K562 (cell line): ENCODE data around the gene FNDC4. TPM values are rescaled to one million over a fixed set of nuclear protein-coding genes. Genes with fewer than 3 reads are reported as not detected.

Experiments
- ATAC-seq: fragments of 200-7000 bp; cut with Tn5 transposase; 3 replicates; pipeline ENCODE4 v1.9.1; 2020; ENCODE audit warnings: moderate library complexity
- BruUV-seq: library from RNA; stranded (reverse); fragments of 400-500 nt; replicated peaks from 2 replicates; lab custom pipeline; 2021; lab: Mats Ljungman, UMichigan
- CTCF ChIA-PET: fragments of 300-600 bp; formaldehyde crosslinking; extraction: SDS; loops from one replicate; lab custom pipeline; 2021; ENCODE audit warnings: low intra/inter-chr PET ratio; lab: Yijun Ruan, JAX
- POLR2A ChIA-PET: fragments of 300-600, 350-650 bp; sonication (Branson Sonifier 250); formaldehyde crosslinking; extraction: SDS; loops from one replicate; lab custom pipeline; 2021; ENCODE audit warnings: antibody characterized with exemption, inconsistent platforms; lab: Yijun Ruan, JAX
- DNase-seq, 4 experiments: peaks; one replicate each; pipeline versions ENCODE4 v3.0.0 to v3.0.0-alpha.2; 2011 to 2018; ENCODE audit warnings: low spot score in 3 of 4, mixed read lengths in 3 of 4; ENCODE audit errors: extremely low read depth in 1 of 4
- FAIRE-seq: peaks from 2 replicates; lab custom pipeline; 2011; peaks lifted over from hg19 to GRCh38; lab: Jason Lieb, UNC
- H2AFZ ChIP-seq: 2 replicates; pipeline ENCODE4 v1.6.0; 2011; ENCODE audit warnings: low read depth, low read length, control low read depth, inconsistent platforms
- H3K27ac ChIP-seq: fragments of 200-600 bp; 3 replicates; pipeline ENCODE4 v1.8.0; 2011; ENCODE audit warnings: low read depth, mild to moderate bottlenecking, control low read depth, inconsistent platforms, low read length, moderate library complexity, mixed read lengths; ENCODE audit errors: extremely low read depth
- H3K27me3 ChIP-seq, 2 experiments: fragments of 300-600 bp in 1 of 2; 2 replicates in 1 of 2; 3 replicates in 1 of 2; pipeline versions ENCODE4 v1.6.0 to v1.8.0; 2011; ENCODE audit warnings: inconsistent platforms in 2 of 2, low read length in 2 of 2, mild to moderate bottlenecking in 1 of 2, mixed read lengths in 1 of 2, moderate library complexity in 1 of 2; ENCODE audit not compliant: control insufficient read depth in 2 of 2, insufficient read depth in 2 of 2
- H3K36me3 ChIP-seq: fragments of 300-600 bp; 3 replicates; pipeline ENCODE4 v1.8.0; 2011; ENCODE audit warnings: mild to moderate bottlenecking, low read length, inconsistent platforms; ENCODE audit not compliant: control insufficient read depth, insufficient read depth
- H3K4me1 ChIP-seq, 2 experiments: fragments of 200-600 bp in 1 of 2; replicated peaks in 1 of 2; 2 replicates in 1 of 2; 3 replicates in 1 of 2; pipeline versions ENCODE4 v1.5.1 to v1.8.0; 2011; ENCODE audit warnings: inconsistent platforms in 2 of 2, low read length in 2 of 2, mild to moderate bottlenecking in 1 of 2, mixed read lengths in 1 of 2, moderate library complexity in 1 of 2; ENCODE audit not compliant: control insufficient read depth in 2 of 2, insufficient read depth in 2 of 2
- H3K4me2 ChIP-seq: 2 replicates; pipeline ENCODE4 v1.6.1; 2011; ENCODE audit warnings: low read length, control low read depth, inconsistent platforms, mixed read lengths; ENCODE audit not compliant: insufficient read depth
- H3K4me3 ChIP-seq: fragments of 200-600 bp; sonication (generic), shearing (Covaris generic); 2 replicates; pipeline ENCODE4 v1.5.1; 2016; ENCODE audit warnings: control low read depth, inconsistent platforms
- H3K79me2 ChIP-seq: fragments of 200-600 bp; 3 replicates; pipeline ENCODE4 v1.8.0; 2011; ENCODE audit warnings: low read length, inconsistent platforms; ENCODE audit not compliant: control insufficient read depth, insufficient read depth
- H3K9ac ChIP-seq, 2 experiments: 2 replicates each; pipeline versions ENCODE4 v1.6.0 to v1.6.1; 2011; ENCODE audit warnings: low read depth in 2 of 2, low read length in 2 of 2, control low read depth in 1 of 2, inconsistent platforms in 1 of 2, mild to moderate bottlenecking in 1 of 2, mixed read lengths in 1 of 2; ENCODE audit not compliant: insufficient read depth in 1 of 2
- H3K9me1 ChIP-seq: one replicate; pipeline ENCODE4 v1.6.0; 2011; ENCODE audit warnings: inconsistent platforms, mild to moderate bottlenecking, low read length, moderate library complexity; ENCODE audit not compliant: control insufficient read depth, insufficient read depth
- H3K9me3 ChIP-seq: replicated peaks from 2 replicates; pipeline ENCODE4 v1.5.1; 2011; ENCODE audit warnings: low read depth, low read length, inconsistent platforms; ENCODE audit not compliant: control insufficient read depth, insufficient read depth
- H4K20me1 ChIP-seq: replicated peaks from 2 replicates; pipeline ENCODE4 v1.6.1; 2011; ENCODE audit warnings: low read length, inconsistent platforms, mixed read lengths; ENCODE audit not compliant: control insufficient read depth, insufficient read depth
- CBX1 ChIP-seq: sonication (generic); IDR thresholded peaks from 2 replicates; pipeline ENCODE4 v1.6.1; 2016; ENCODE audit warnings: antibody characterized with exemption, low read depth, mild to moderate bottlenecking
- HBP1 ChIP-seq: fragments of 450-650 bp; formaldehyde crosslinking; IDR thresholded peaks from 2 replicates; pipeline ENCODE4 v1.4.0; 2022; ENCODE audit warnings: missing genetic modification characterization
- HDGF ChIP-seq: fragments of 450-650 bp; IDR thresholded peaks from 2 replicates; pipeline ENCODE4 v1.6.1; 2016
- MAFF ChIP-seq: IDR thresholded peaks from 2 replicates; pipeline ENCODE4 v1.6.1; 2012; ENCODE audit warnings: low read length, improper control_type of control experiment
- MCM2 ChIP-seq: fragments of 450-650 bp; IDR thresholded peaks from 2 replicates; pipeline ENCODE4 v1.6.1; 2017; ENCODE audit warnings: low read depth, mild to moderate bottlenecking
- MTF1 ChIP-seq: fragments of 250-450 bp; sonication (Bioruptor Pico); IDR thresholded peaks from 2 replicates; pipeline ENCODE4 v1.9.0; 2021; ENCODE audit warnings: moderate library complexity, mild to moderate bottlenecking, inconsistent platforms, borderline replicate concordance
- PBX2 ChIP-seq, 2 experiments: IDR thresholded peaks in 1 of 2; conservative IDR thresholded peaks in 1 of 2; 2 replicates each; pipeline ENCODE4 v1.6.1; 2016; ENCODE audit warnings: low read depth in 2 of 2, mild to moderate bottlenecking in 1 of 2, missing compliant biosample characterization in 1 of 2, missing genetic modification characterization in 1 of 2, moderate library complexity in 1 of 2
- REST ChIP-seq, 2 experiments: fragments of 450-650 bp; formaldehyde crosslinking in 1 of 2; IDR thresholded peaks; 2 replicates each; pipeline versions ENCODE4 v1.4.0 to v1.6.1; 2014 to 2020; ENCODE audit warnings: mild to moderate bottlenecking in 2 of 2, borderline replicate concordance in 1 of 2, low read depth in 1 of 2
- SMARCE1 ChIP-seq: fragments of 450-650 bp; IDR thresholded peaks from 2 replicates; pipeline ENCODE4 v1.7.1; 2016; ENCODE audit warnings: mild to moderate bottlenecking
- ZNF408 ChIP-seq: fragments of 250-450 bp; sonication (Bioruptor Pico); IDR thresholded peaks from 2 replicates; pipeline ENCODE4 v1.4.0; 2020; ENCODE audit warnings: low read depth, mild to moderate bottlenecking, moderate library complexity
- WGBS: fragments of 100-300 bp; shearing (Covaris generic); methylation state at CpG from one replicate; pipeline ENCODE4 v1.1.6; 2016; ENCODE audit warnings: low coverage, mixed read lengths; ENCODE audit not compliant: insufficient coverage; ENCODE audit errors: missing lambda C conversion rate; 5-methylcytosine and 5-hydroxymethylcytosine counted together
- in situ Hi-C: fragments of 300-500 bp; cut with MboI; formaldehyde crosslinking; loops from 4 replicates; pipeline ENCODE4 v1.15.0; 2018; ENCODE audit warnings: inconsistent platforms, mixed read lengths
- intact Hi-C: fragments of 100-400 bp; cut with micrococcal nuclease; formaldehyde crosslinking; loops from 2 replicates; pipeline ENCODE4 v1.14.2; 2022
- polyA plus RNA-seq, 8 experiments: library from polyadenylated mRNA; depleted of rRNA in 4 of 8; stranded (reverse) in 5 of 8; unstranded in 3 of 8; fragments of >200 nt; fragmentation: Nextera tagmentation in 2 of 8; fragmentation: Illumina TruSeq in 1 of 8; extraction: Ambion mirVana in 2 of 8; extraction: Trizol in 1 of 8; gene quantifications; 2 replicates each; pipeline versions ENCODE4 v1.2.1 to v1.2.3, GENCODE V29; 2011 to 2014; ENCODE audit warnings: inconsistent platforms in 1 of 8, missing spikeins in 1 of 8
- total RNA-seq, 7 experiments: library from RNA; depleted of rRNA in 6 of 7; stranded (reverse); fragments of >200 nt in 6 of 7; fragmentation: Illumina TruSeq in 2 of 7; extraction: Trizol in 2 of 7; gene quantifications; 2 replicates each; pipeline versions ENCODE4 v1.2.1 to v1.2.3, GENCODE V29; 2011 to 2021; ENCODE audit warnings: low replicate concordance in 1 of 7

The FNDC4 gene
- total and polyA plus RNA-seq, 9 of the 15 experiments (the other 6 are each of a cell fraction or from before 2014, with no cell fraction given), result 0.28 to 4.9 (median 2.3) TPM

GRCh38 chr2:27502142-27502541 is 7.1 kb upstream of the FNDC4 start:
- Histone ChIP-seq H3K9ac (no peak overlapping the region), H2AFZ (no peak overlapping the region), H3K4me1 (0 out of 5 replicates have a peak, but pooled peaks cover 0 to 4% of the 10 kb centered on the region in 2 experiments), H3K36me3 (no peaks in the 10 kb centered on the region), H3K9me1 (no peaks in the 10 kb centered on the region), H3K27me3 (no peaks in the 10 kb centered on the region), H4K20me1 (no peaks in the 10 kb centered on the region), H3K27ac (no peak overlapping the region), H3K9me3 (no peaks in the 10 kb centered on the region), H3K4me3 (no peak overlapping the region), H3K4me2 (no peak overlapping the region), H3K79me2 (no peaks in the 10 kb centered on the region)
- WGBS, result 35% methylated on average over 4 of the region's 4 CpGs
- intact Hi-C loops (no loop called here), in situ Hi-C loops (no loop called here)
- FAIRE-seq (no peak), ATAC-seq (no peak), DNase-seq (no peak)
- ChIA-PET CTCF (no interaction called here), POLR2A (interaction anchor here (1.2 kb wide), 1 partner anchor 12 kb away, joined by 3 read pairs; no protein-coding TSS in a partner anchor)
- no TSS peak for BruUV-seq
- no peak for TF ChIP-seq MCM2
- no peak for TF ChIP-seq HBP1 (CRISPR knock-in tag)
- TF ChIP-seq HDGF, result no peak
- TF ChIP-seq MTF1 (CRISPR knock-in tag), result no peak
- no peak for TF ChIP-seq PBX2 (CRISPR knock-in tag; IDR thresholded peaks at IDR 0.05; ENCODE audit: low read depth)
- no peak for TF ChIP-seq PBX2 (tag; conservative IDR thresholded peaks at IDR 0.05; ENCODE audit: low read depth)
- no peak for TF ChIP-seq ZNF408 (CRISPR knock-in tag)
- no peak for TF ChIP-seq CBX1
- TF ChIP-seq REST (IDR thresholded peaks at IDR 0.05; ENCODE audit: borderline replicate concordance), result no peak
- no peak for TF ChIP-seq REST (CRISPR knock-in tag; IDR thresholded peaks at IDR 0.05; ENCODE audit: low read depth)
- TF ChIP-seq MAFF, result no peak
- no peak for TF ChIP-seq SMARCE1
